ENCODE data around the gene ZNF236.

Gene ZNF236

GRCh38 chr18:76859474-76860339 lies 37.4 kb downstream of the ZNF236 start:
- no peak for TF ChIP-seq CTCF (IDR thresholded peaks at IDR 0.05; ENCODE audit: insufficient read depth, missing control alignments)
- FAIRE-seq = peak; percentile 96
- DNase-seq (ENCODE audit: insufficient read length, low spot score) = no peak

- no peak for TF ChIP-seq CTCF (IDR thresholded peaks at IDR 0.05; ENCODE audit: insufficient read depth, missing control alignments)
These were observed 38.1 kb downstream of the ZNF236 start for GRCh38 chr18:76860411-76860810.

GRCh38 chr18:76866666-76867065 lies 44.3 kb downstream of the ZNF236 start:
- no peak for DNase-seq (ENCODE audit: insufficient read length, low spot score)
- no peak for TF ChIP-seq CTCF (IDR thresholded peaks at IDR 0.05; ENCODE audit: insufficient read depth, missing control alignments)
- peak; percentile 78 for FAIRE-seq

More at GRCh38 chr18:76860411-76860810, 38.1 kb downstream of the ZNF236 start:
- FAIRE-seq (peak; percentile 80), DNase-seq (ENCODE audit: insufficient read length, low spot score) (no peak)

GRCh38 chr18:76873311-76873710 lies 51.0 kb downstream of the ZNF236 start:
- no peak for TF ChIP-seq CTCF (IDR thresholded peaks at IDR 0.05; ENCODE audit: insufficient read depth, missing control alignments)
- no peak for DNase-seq (ENCODE audit: insufficient read length, low spot score)

GRCh38 chr18:76873713-76874112 lies 51.4 kb downstream of the ZNF236 start:
- no peak for TF ChIP-seq CTCF (IDR thresholded peaks at IDR 0.05; ENCODE audit: insufficient read depth, missing control alignments)
- DNase-seq (ENCODE audit: insufficient read length, low spot score) (no peak), FAIRE-seq (no peak)

More at GRCh38 chr18:76873311-76873710, 51.0 kb downstream of the ZNF236 start:
- FAIRE-seq = no peak

GRCh38 chr18:76874642-76875389 lies 52.5 kb downstream of the ZNF236 start:
- FAIRE-seq = no peak
- DNase-seq (ENCODE audit: insufficient read length, low spot score) = no peak
- no peak for TF ChIP-seq CTCF (IDR thresholded peaks at IDR 0.05; ENCODE audit: insufficient read depth, missing control alignments)
